Activated CD4-positive, alpha-beta T cell treated with anti-CD3 and anti-CD28 coated beads for 36 hours (primary cell): Measurements from ENCODE around the gene LBH. TPM values are rescaled to one million over a fixed set of nuclear protein-coding genes. Genes with fewer than 3 reads are reported as not detected.

Experiments
- ATAC-seq: fragments of 200-7000 bp; cut with Tn5 transposase; one replicate; pipeline ENCODE4 v1.10.0; 2021; ENCODE audit warnings: mild to moderate bottlenecking, moderate library complexity
- CTCF ChIA-PET: fragments of 350-600 bp; sonication (Branson Sonifier 250); formaldehyde crosslinking; loops from one replicate; lab custom pipeline; 2021; ENCODE audit warnings: antibody characterized with exemption; lab: Charles Lee
- POLR2A ChIA-PET: fragments of 350-600 bp; sonication (Branson Sonifier 250); formaldehyde crosslinking; loops from one replicate; lab custom pipeline; 2021; ENCODE audit warnings: antibody characterized with exemption, inconsistent platforms; lab: Charles Lee
- DNase-seq: peaks from one replicate; pipeline ENCODE4 v3.0.0-alpha.2; 2020
- H3K27ac Mint-ChIP-seq: one replicate; pipeline ENCODE4 v1.8.0; 2021; ENCODE audit warnings: mixed read lengths
- H3K27me3 Mint-ChIP-seq: one replicate; pipeline ENCODE4 v1.8.0; 2021; ENCODE audit warnings: mixed read lengths
- H3K36me3 Mint-ChIP-seq: one replicate; pipeline ENCODE4 v1.8.0; 2021; ENCODE audit warnings: low read depth, mixed read lengths
- H3K4me1 Mint-ChIP-seq: one replicate; pipeline ENCODE4 v1.8.0; 2021; ENCODE audit warnings: mixed read lengths
- H3K4me3 Mint-ChIP-seq: one replicate; pipeline ENCODE4 v1.8.0; 2021; ENCODE audit warnings: mild to moderate bottlenecking, moderate library complexity, mixed read lengths
- H3K9me3 Mint-ChIP-seq: one replicate; pipeline ENCODE4 v1.8.0; 2021; ENCODE audit warnings: low read depth, mixed read lengths
- intact Hi-C, 2 experiments: fragments of 100-400 bp; cut with DNase I in 1 of 2; cut with micrococcal nuclease in 1 of 2; formaldehyde crosslinking; loops; one replicate each; pipeline versions ENCODE4 v1.14.2 to v1.15.1; 2022 to 2024; cut with DNase I, micrococcal nuclease
- total RNA-seq, 2 experiments: library from RNA; stranded (reverse); gene quantifications; one replicate each; pipeline ENCODE4 v1.2.3, GENCODE V29; 2021

The LBH gene
- total RNA-seq, 2 experiments from 2014 or later = 89.6 to 108 TPM

GRCh38 chr2:30216157-30216556, 15.2 kb upstream of the LBH start:
- DNase-seq (no peak), ATAC-seq (peak; percentile 60)
- CTCF ChIA-PET = interaction anchor here (1.0 to 3.0 kb wide), 4 partner anchors 8 to 496 kb away, joined by 3 to 11 read pairs (median 5); no protein-coding TSS in a partner anchor
- peaks cover 2% of the 10 kb centered on the region for H3K36me3 Mint-ChIP-seq
- POLR2A ChIA-PET = interaction anchor here (0.7 to 2.0 kb wide), 3 partner anchors 10 to 16 kb away, joined by 3 to 9 read pairs (median 4); partner anchors contain the start of gene LBH
- H3K4me3 Mint-ChIP-seq = no peak overlapping the region
- H3K4me1 Mint-ChIP-seq = peaks cover 34% of the 10 kb centered on the region
- intact Hi-C loops = loop anchor here in 1 of 2 experiments (5.0 kb wide), 1 partner anchor 49 kb away; no protein-coding TSS in a partner anchor
- no peaks in the 10 kb centered on the region for H3K27me3 Mint-ChIP-seq
- H3K9me3 Mint-ChIP-seq = no peaks in the 10 kb centered on the region
- no peak overlapping the region for H3K27ac Mint-ChIP-seq

- DNase-seq (no peak), ATAC-seq (peak; percentile 40)
- Mint-ChIP-seq H3K27ac (no peak overlapping the region), H3K27me3 (no peaks in the 10 kb centered on the region), H3K9me3 (no peaks in the 10 kb centered on the region), H3K4me3 (no peak overlapping the region), H3K36me3 (peaks cover 2% of the 10 kb centered on the region), H3K4me1 (peaks cover 43% of the 10 kb centered on the region)
- ChIA-PET POLR2A (interaction anchor here (1.0 to 2.0 kb wide), 2 partner anchors 9 to 78 kb away, joined by 3 to 9 read pairs; no protein-coding TSS in a partner anchor), CTCF (interaction anchor here (0.7 to 3.0 kb wide), 4 partner anchors 9 to 53 kb away, joined by 3 to 11 read pairs (median 4); no protein-coding TSS in a partner anchor)
- intact Hi-C loops = loop anchor here in 1 of 2 experiments (5.0 kb wide), 1 partner anchor 50 kb away; no protein-coding TSS in a partner anchor
Measured at GRCh38 chr2:30217644-30218337, 13.5 kb upstream of the LBH start.

- Mint-ChIP-seq H3K27me3 (no peaks in the 10 kb centered on the region), H3K4me3 (no peak overlapping the region), H3K27ac (no peak overlapping the region), H3K4me1 (peaks cover 49% of the 10 kb centered on the region), H3K9me3 (no peaks in the 10 kb centered on the region), H3K36me3 (peaks cover 2% of the 10 kb centered on the region)
- DNase-seq (no peak), ATAC-seq (no peak)
- POLR2A ChIA-PET = no interaction called here
- intact Hi-C loops = loop anchor here in 1 of 2 experiments (5.0 kb wide), 1 partner anchor 51 kb away; no protein-coding TSS in a partner anchor
- CTCF ChIA-PET = interaction anchor here (0.7 to 3.0 kb wide), 3 partner anchors 8 to 20 kb away, joined by 3 to 11 read pairs (median 4); no protein-coding TSS in a partner anchor
Measured at GRCh38 chr2:30218338-30218713, 13.0 kb upstream of the LBH start.

GRCh38 chr2:30218814-30219213, 12.5 kb upstream of the LBH start:
- no peak for DNase-seq
- Mint-ChIP-seq H3K27me3 (no peaks in the 10 kb centered on the region), H3K27ac (no peak overlapping the region), H3K4me1 (peaks cover 54% of the 10 kb centered on the region), H3K9me3 (no peaks in the 10 kb centered on the region), H3K36me3 (peaks cover 2% of the 10 kb centered on the region), H3K4me3 (no peak overlapping the region)
- CTCF ChIA-PET = interaction anchor here (3.0 kb wide), 1 partner anchor 10 kb away, joined by 11 read pairs; no protein-coding TSS in a partner anchor
- POLR2A ChIA-PET = no interaction called here
- ATAC-seq = no peak
- intact Hi-C loops = loop anchor here in 1 of 2 experiments (5.0 kb wide), 1 partner anchor 52 kb away; no protein-coding TSS in a partner anchor

- POLR2A ChIA-PET = interaction anchor here (1.2 kb wide), 1 partner anchor 10 kb away, joined by 4 read pairs; the partner anchor contains the start of gene LBH
- ATAC-seq = no peak
- Mint-ChIP-seq H3K27me3 (no peaks in the 10 kb centered on the region), H3K36me3 (no peaks in the 10 kb centered on the region), H3K9me3 (no peaks in the 10 kb centered on the region), H3K27ac (no peak overlapping the region), H3K4me3 (no peak overlapping the region), H3K4me1 (peaks cover 64% of the 10 kb centered on the region)
- CTCF ChIA-PET = interaction anchor here (0.5 to 1.2 kb wide), 6 partner anchors 9 to 189 kb away, joined by 3 to 5 read pairs (median 3); partner anchors contain the start of gene LBH
- intact Hi-C loops = loop anchor here (5.0 to 10.0 kb wide), 2 partner anchors 53 to 1105 kb away; no protein-coding TSS in a partner anchor
- DNase-seq = no peak
Measured at GRCh38 chr2:30219886-30220875, 11.2 kb upstream of the LBH start.

- Mint-ChIP-seq H3K9me3 (no peaks in the 10 kb centered on the region), H3K4me3 (no peak overlapping the region), H3K27ac (no peak overlapping the region), H3K36me3 (no peaks in the 10 kb centered on the region), H3K4me1 (peaks cover 68% of the 10 kb centered on the region), H3K27me3 (no peaks in the 10 kb centered on the region)
- CTCF ChIA-PET = interaction anchor here (0.8 to 7.4 kb wide), 8 partner anchors 8 to 490 kb away, joined by 3 to 70 read pairs (median 4); partner anchors contain the start of gene LBH
- no peak for DNase-seq
- POLR2A ChIA-PET = interaction anchor here (0.5 to 1.2 kb wide), 2 partner anchors 9 to 56 kb away, joined by 3 to 4 read pairs; partner anchors contain the start of gene LBH
- no peak for ATAC-seq
- intact Hi-C loops = loop anchor here in 1 of 2 experiments (10.0 kb wide), 1 partner anchor 1103 kb away; no protein-coding TSS in a partner anchor
Measured at GRCh38 chr2:30221531-30221930, 9.8 kb upstream of the LBH start.

GRCh38 chr2:30222031-30222430, 9.3 kb upstream of the LBH start:
- ChIA-PET POLR2A (interaction anchor here (0.5 kb wide), 1 partner anchor 57 kb away, joined by 3 read pairs; no protein-coding TSS in a partner anchor), CTCF (interaction anchor here (0.6 to 7.4 kb wide), 8 partner anchors 12 to 904 kb away, joined by 3 to 70 read pairs (median 6); no protein-coding TSS in a partner anchor)
- H3K27ac Mint-ChIP-seq = no peak overlapping the region
- intact Hi-C loops = loop anchor here in 1 of 2 experiments (10.0 kb wide), 1 partner anchor 1103 kb away; no protein-coding TSS in a partner anchor
- no peaks in the 10 kb centered on the region for H3K27me3 Mint-ChIP-seq
- DNase-seq = no peak
- H3K4me1 Mint-ChIP-seq = peaks cover 68% of the 10 kb centered on the region
- no peak overlapping the region for H3K4me3 Mint-ChIP-seq
- no peaks in the 10 kb centered on the region for H3K36me3 Mint-ChIP-seq
- no peak for ATAC-seq
- H3K9me3 Mint-ChIP-seq = no peaks in the 10 kb centered on the region

GRCh38 chr2:30222636-30223360, 8.5 kb upstream of the LBH start:
- DNase-seq (no peak), ATAC-seq (no peak)
- intact Hi-C loops = loop anchor here in 1 of 2 experiments (10.0 kb wide), 1 partner anchor 1102 kb away; no protein-coding TSS in a partner anchor
- POLR2A ChIA-PET = interaction anchor here (0.7 kb wide), 1 partner anchor 14 kb away, joined by 3 read pairs; no protein-coding TSS in a partner anchor
- Mint-ChIP-seq H3K9me3 (no peaks in the 10 kb centered on the region), H3K36me3 (no peaks in the 10 kb centered on the region), H3K4me1 (peaks cover 68% of the 10 kb centered on the region), H3K27ac (peak overlapping the region; percentile 26), H3K27me3 (no peaks in the 10 kb centered on the region), H3K4me3 (no peak overlapping the region)
- CTCF ChIA-PET = interaction anchor here (0.6 to 7.4 kb wide), 10 partner anchors 11 to 904 kb away, joined by 3 to 70 read pairs (median 4); no protein-coding TSS in a partner anchor

GRCh38 chr2:30223413-30223874, 7.9 kb upstream of the LBH start:
- Mint-ChIP-seq H3K4me3 (no peak overlapping the region), H3K27ac (peak overlapping the region; percentile 47)
- CTCF ChIA-PET = interaction anchor here (0.6 to 7.4 kb wide), 8 partner anchors 10 to 488 kb away, joined by 3 to 70 read pairs (median 6); no protein-coding TSS in a partner anchor

More at GRCh38 chr2:30223413-30223874, 7.9 kb upstream of the LBH start:
- DNase-seq (no peak), ATAC-seq (no peak)
- intact Hi-C loops = loop anchor here in 1 of 2 experiments (10.0 kb wide), 1 partner anchor 1101 kb away; no protein-coding TSS in a partner anchor
- Mint-ChIP-seq H3K36me3 (no peaks in the 10 kb centered on the region), H3K27me3 (peaks cover 5% of the 10 kb centered on the region), H3K4me1 (peaks cover 69% of the 10 kb centered on the region), H3K9me3 (no peaks in the 10 kb centered on the region)
- POLR2A ChIA-PET = interaction anchor here (0.7 kb wide), 2 partner anchors 11 to 13 kb away, joined by 3 read pairs; no protein-coding TSS in a partner anchor
